HG03439 (cell line): Measurements from ENCODE around the gene CCDC82.

Source experiments
- ATAC-seq: cut with Tn5 transposase; IDR thresholded peaks from one replicate; pipeline ENCODE4 v1.9.1; 2021; ENCODE audit warnings: mild to moderate bottlenecking, moderate library complexity; ENCODE audit not compliant: unreplicated experiment

CCDC82 gene

DNA sequence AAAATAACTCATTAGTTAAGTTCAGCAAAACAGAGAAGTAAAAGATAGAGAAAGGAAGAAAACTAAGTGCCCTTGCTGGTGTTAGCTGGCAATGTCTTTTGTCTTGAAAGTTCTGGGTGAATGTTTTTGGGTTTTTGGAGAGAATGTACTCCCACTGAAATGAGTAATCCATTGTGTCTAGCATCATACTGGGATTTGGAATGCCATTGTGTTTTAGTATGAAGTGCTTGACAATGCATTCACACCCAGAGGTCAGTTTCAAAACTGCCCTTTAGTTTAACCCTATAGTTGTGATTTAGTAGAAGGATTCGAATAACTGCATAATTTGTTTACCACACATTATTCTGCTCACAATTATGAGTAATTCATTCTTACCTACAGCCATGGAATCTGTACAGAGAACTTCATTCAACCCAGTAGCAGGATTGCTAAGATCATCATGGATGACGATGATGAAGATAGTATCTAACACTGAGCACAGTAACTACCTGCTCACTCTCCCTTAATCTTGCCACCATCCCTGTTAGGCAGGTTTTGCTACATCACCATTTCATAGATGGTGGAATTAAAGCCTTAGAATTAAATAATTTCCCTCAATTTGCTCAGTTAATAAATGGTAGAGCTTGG, 80.6 kb downstream of the CCDC82 start:
- ATAC-seq: no peak

GRCh38 chr11:96307776-96308140, 82.0 kb downstream of the CCDC82 start:
- no peak for ATAC-seq

DNA sequence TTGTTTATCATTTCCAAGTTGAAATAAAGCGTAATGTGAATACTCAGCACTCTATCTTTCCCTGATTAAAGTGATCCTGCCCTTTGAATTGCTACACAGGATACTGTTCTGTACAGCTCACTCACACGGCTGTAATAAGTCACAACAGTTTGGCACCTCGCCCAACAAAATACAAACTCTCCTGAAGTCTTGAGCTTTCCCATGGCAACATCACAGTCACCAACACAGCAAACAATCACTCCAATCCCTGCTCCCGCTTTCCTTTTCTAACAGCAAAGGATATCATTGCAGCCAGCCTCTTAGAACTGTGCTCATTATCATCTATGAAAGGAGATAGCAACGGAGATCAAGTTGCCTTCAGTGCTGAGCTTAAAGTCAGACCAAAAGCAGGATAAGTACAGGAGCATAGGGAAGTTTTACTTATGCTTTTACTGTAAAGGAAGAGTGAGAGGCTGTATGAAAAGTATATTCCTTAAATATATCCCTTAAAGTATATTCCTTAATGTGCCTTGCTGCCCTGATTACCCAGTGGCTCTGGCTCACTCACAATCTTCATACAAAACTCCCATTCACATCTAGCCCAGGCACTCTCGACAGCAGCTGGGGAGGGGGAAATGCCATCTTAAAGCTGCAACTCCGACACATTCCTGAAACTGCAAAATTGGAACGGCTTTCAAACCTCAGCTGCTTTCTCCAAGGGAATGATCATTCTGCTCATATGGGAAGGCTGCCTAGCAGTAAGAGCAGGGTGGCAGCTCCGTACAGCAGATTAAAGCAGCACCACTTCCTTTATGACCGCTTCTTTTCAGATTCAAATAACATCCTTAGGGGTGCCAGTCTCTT, 82.6 kb downstream of the CCDC82 start:
- ATAC-seq: no peak

GRCh38 chr11:96306600-96306932, 83.1 kb downstream of the CCDC82 start:
- ATAC-seq: no peak

DNA sequence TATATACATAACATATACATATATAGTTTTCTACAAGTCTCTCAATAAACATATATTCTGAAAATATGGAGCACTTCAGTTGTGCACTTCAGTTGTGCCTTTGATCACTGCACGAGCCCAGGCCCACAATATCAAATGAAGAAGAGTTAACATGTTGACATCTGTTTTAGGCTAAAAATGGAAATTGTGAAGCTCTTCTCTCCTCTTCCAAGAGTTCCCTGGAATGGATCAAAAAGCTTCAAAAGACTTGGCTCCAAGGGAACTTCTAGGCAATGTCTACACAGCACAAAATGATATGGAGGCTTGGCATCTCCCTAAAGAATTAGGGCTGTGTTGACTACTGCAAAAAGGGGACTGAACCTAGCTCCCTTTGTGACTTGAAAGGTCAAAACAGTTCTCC, 83.6 kb downstream of the CCDC82 start:
- ATAC-seq: no peak

DNA sequence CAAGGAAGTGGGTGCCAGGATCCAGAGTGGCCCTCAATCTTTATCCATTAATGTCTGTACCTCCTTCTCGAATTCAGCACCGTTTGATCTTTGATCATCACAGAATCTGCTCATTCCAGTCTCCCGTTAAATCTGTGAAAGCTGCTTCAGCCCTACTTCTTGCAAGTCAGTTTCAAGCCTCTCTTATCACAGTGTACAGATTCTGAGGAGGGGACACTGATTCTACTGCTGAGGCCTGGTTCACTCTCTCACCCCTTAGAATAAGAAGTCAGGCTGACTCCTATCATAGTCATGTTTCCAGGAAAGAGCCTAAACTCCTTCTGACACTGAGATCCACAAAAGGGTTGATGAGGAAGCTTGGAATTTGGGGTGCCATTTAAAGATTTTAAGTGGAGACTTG, 85.7 kb downstream of the CCDC82 start:
- no peak for ATAC-seq

DNA sequence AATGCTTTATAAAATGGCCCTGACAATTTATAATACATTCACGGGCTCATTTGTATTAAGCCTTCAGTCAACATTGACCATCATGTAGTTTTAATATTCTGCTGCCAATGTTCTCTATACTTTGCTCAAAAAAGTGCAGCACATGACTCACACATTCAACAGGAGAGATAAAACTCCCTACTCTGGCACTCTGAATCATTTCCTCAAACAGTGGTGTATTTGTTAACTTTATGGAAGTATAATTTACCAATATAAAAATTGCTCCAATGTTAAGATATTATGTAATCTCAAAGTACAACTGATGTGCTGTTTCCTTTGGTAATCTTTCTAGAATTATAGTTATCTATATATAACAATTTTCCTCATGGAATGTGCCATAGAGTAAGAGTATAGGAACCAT, 86.6 kb downstream of the CCDC82 start:
- no peak for ATAC-seq
